Right cardiac atrium (tissue), 5 donors: ENCODE results near the gene FSTL4. TPM values are rescaled to one million over a fixed set of nuclear protein-coding genes. Genes with fewer than 3 reads are reported as not detected.

Experiments
- ATAC-seq, 2 donors: fragments of 200-7000 bp; cut with Tn5 transposase; one replicate each; pipeline versions ENCODE4 v1.8.0 to v1.9.1; 2020; ENCODE audit warnings: moderate library complexity in 2 of 2, mild to moderate bottlenecking in 1 of 2
- DNase-seq, 3 donors: peaks; one replicate each; pipeline ENCODE4 v3.0.0-alpha.2; 2020
- H3K27ac ChIP-seq: one replicate; pipeline ENCODE4 v1.5.1; 2013; ENCODE audit warnings: mild to moderate bottlenecking, low read length, control low read depth, moderate library complexity
- H3K27me3 ChIP-seq: one replicate; pipeline ENCODE4 v1.6.1; 2013; ENCODE audit not compliant: control insufficient read depth, insufficient read depth
- H3K4me1 ChIP-seq: one replicate; pipeline ENCODE4 v1.6.1; 2013; ENCODE audit warnings: low read length; ENCODE audit not compliant: control insufficient read depth, insufficient read depth
- H3K4me3 ChIP-seq: one replicate; pipeline ENCODE4 v1.5.1; 2013; ENCODE audit warnings: low read length, control low read depth
- H3K9me3 ChIP-seq: one replicate; pipeline ENCODE4 v1.6.1; 2013; ENCODE audit warnings: low read length; ENCODE audit not compliant: control insufficient read depth
- WGBS: extraction: QIAGEN DNeasy Blood & Tissue Kit; methylation state at CpG from one replicate; pipeline ENCODE4 v1.1.7; 2013; 5-methylcytosine and 5-hydroxymethylcytosine counted together
- intact Hi-C, 4 donors: fragments of 100-400 bp; cut with DNase I; formaldehyde crosslinking; loops; one replicate each; pipeline versions ENCODE4 v1.11.0 to v1.14.0; 2022 to 2023
- polyA plus RNA-seq: library from polyadenylated mRNA; stranded (reverse); fragments of 200-250 nt; gene quantifications from one replicate; pipeline ENCODE4 v1.2.3, GENCODE V29; 2013
- total RNA-seq, 4 donors: library from RNA; stranded (reverse); fragmentation: NEBNext Ultra II Directional; extraction: Animal tissue kit (Norgen Biotek cat#: 25700); gene quantifications; one replicate each; pipeline ENCODE4 v1.2.1, GENCODE V29; 2021
- donor health status: healthy with polysubstance abuse.
- donor health status: DM: no; HTN: yes; CAD: no.
- donor health status: DM: no; HTN: no; CAD: no.
- donor health status: DM: no; HTN: yes; CAD: no; lungs with severe emphysema.
- donor health status: DM: yes; HTN: yes; CAD: no.

Gene FSTL4
- total and polyA plus RNA-seq, 5 donors = not detected

DNA sequence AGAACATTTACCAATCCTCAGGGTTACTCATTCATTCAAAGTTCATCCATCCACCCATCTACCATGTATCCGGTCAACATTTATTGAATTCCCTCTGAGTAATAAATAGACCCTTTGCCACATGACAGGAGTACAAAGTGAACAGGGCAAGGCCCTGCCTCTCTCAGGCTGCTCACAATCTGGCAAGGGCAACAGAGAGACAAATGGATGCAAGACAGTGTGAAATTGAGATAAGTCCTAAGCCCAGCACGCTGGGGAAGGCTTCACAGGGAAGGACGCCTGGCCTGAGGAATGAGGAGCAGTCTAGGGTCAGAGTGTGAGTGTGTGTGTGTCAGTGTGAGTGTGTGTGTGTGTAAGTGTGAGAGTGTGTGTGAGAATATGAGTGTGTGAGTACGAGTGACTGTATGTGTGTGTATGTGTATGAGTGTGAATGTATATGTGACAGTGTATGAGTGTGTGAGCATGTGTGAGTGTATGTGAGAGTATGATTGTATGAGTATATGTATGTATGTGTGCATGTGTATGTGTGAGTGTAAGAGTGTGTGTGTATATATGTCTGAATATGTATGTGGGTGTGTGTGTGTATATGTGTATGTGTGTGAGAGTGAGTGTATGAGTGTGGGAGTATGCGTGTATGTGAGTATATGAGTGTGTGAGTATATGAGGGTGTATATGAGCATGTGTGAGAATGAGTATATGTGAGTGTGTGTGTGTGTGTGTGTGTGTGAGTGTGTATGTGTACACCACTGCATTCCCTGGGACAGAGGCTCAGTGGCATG is 145.6 kb downstream of the FSTL4 start:
- Histone ChIP-seq H3K4me3 (no peak overlapping the region), H3K27me3 (no peaks in the 10 kb centered on the region), H3K9me3 (no peaks in the 10 kb centered on the region), H3K27ac (no peak overlapping the region), H3K4me1 (no peaks in the 10 kb centered on the region)
- intact Hi-C loops = no loop called here
- WGBS = 72% methylated on average over 5 of the region's 5 CpGs
- DNase-seq (no peak), ATAC-seq (peak; percentile 43 to 63)

DNA sequence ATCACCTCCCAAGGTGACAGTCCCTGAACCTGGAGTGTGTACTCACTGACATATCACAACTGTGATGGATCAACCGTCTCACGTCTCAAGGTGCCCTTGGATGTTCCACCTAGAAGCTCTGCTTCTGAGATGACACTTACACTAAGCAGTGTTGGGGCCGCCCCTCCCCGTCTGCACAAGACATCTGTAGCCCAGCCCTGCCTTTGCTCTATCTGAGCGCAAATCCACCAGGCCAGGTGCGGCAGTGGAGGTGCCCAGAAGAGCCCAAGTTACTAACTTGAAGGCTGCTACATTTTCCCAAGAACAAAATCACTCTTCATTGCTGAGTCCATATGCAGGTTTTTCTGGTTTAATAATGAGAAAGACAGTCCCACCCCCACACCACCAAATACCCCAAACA is 148.3 kb downstream of the FSTL4 start:
- WGBS = 88% methylated on average over 6 of the region's 6 CpGs
- H3K9me3 ChIP-seq = no peaks in the 10 kb centered on the region
- H3K27ac ChIP-seq = no peak overlapping the region
- no peak overlapping the region for H3K4me3 ChIP-seq
- ATAC-seq (no peak), DNase-seq (no peak)
- no peaks in the 10 kb centered on the region for H3K27me3 ChIP-seq
- intact Hi-C loops = no loop called here
- no peaks in the 10 kb centered on the region for H3K4me1 ChIP-seq

DNA sequence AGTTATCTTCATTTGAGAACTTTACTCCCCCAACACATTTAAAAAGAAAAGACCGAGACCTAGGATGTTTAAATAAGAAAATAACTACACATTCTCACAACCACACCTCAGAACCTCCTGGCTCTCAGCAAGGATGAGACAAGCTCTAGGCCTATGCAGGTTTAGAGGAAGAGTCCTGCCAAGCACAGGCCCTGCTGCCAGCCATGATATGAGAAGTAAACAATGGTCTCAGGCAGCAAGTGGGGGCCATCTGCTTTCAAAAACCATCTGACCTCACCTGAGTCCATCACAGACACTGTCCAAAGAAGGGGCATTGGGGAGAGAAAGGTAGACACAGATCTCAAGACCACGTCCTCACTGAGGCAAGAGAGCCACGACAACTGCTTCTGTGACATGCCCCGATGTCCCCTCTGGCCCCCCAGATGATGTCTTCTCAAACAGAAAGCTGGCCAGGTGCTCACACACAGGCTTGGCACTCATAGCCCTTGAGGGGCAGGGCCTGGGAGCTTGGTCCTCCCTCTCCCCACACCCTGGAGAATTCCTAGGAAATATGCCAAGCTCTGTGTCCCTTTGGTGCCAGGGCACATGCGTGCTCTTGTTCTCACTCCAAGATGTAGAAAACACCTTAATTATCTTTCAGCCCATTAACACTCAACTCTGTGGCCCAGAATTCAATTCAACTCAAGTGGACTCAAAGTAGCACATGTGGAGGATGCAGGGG is 150.4 kb downstream of the FSTL4 start:
- ATAC-seq (peak in 1 of 2 donors; percentile 64), DNase-seq (no peak)
- intact Hi-C loops = no loop called here
- Histone ChIP-seq H3K27me3 (no peaks in the 10 kb centered on the region), H3K9me3 (no peaks in the 10 kb centered on the region), H3K4me3 (no peak overlapping the region), H3K4me1 (no peaks in the 10 kb centered on the region), H3K27ac (no peak overlapping the region)
- WGBS = 87% methylated on average over 5 of the region's 5 CpGs

DNA sequence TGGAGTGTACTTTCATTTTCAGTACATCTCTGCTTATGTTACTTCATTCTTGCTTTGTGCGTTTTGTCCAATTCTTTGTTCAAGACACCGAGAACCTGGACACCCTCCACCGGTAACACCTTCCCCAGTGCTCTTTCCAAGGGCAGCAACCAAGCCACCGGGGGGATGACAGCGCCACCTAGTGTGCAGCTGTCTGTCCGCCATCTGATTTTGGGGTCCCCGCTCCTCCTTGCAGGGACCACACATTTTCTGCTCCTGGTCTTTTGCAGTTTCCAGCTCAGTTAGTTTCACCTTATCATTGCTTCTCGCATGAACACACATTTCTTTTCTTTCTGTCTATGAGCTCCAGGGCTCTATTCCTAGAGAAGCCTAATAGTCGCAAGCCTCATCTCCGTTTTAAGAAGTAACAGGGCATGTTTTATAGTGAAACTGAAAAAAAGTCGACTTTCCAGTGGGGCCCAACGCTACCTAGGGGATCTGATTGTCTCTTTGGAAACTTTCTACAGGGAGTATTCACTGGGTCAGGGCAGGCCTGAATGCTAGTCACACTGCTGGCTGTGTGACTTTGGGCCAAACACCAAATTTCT is 152.1 kb downstream of the FSTL4 start:
- H3K4me1 ChIP-seq = no peaks in the 10 kb centered on the region
- no peak overlapping the region for H3K27ac ChIP-seq
- H3K9me3 ChIP-seq = no peaks in the 10 kb centered on the region
- intact Hi-C loops = no loop called here
- no peaks in the 10 kb centered on the region for H3K27me3 ChIP-seq
- 69% methylated on average over 12 of the region's 12 CpGs for WGBS
- no peak overlapping the region for H3K4me3 ChIP-seq
- DNase-seq = peak in 2 of 3 donors; percentile 56 to 64
- ATAC-seq = no peak

DNA sequence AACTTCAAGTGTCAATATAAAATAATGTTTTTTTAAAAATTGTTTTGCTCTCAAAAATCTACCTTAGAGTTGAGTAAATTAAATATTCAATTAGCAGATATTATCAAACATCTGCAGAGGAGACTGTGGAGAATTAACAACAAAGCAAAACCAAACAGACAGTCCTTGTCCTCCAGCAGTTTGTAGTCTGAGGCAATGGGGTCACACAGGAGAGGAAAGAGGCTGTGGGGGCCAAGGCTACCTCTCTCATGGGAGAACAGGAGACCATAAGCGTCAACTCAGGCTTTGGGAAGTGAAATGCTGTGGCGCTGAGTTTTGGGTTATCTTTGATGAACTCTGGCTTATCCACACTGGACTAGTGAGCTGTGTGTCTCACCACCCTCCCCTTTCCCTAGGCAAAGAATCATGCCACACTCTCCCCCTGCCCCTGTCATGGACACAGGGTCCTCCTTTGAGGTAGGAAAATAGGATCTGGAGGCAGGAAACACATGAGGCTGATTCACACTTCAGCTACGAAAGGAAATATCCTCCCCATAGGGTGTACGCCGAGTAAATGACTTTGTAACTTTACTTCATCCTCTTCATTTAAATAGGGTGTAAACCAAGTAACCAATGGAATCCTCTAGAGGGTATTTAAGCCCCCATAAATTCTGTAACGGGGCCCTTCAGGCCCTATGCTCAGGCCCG is 152.7 kb downstream of the FSTL4 start:
- H3K4me1 ChIP-seq = no peaks in the 10 kb centered on the region
- no peaks in the 10 kb centered on the region for H3K9me3 ChIP-seq
- ATAC-seq = no peak
- 75% methylated on average over 7 of the region's 7 CpGs for WGBS
- H3K27ac ChIP-seq = no peak overlapping the region
- no peak overlapping the region for H3K4me3 ChIP-seq
- intact Hi-C loops = no loop called here
- no peaks in the 10 kb centered on the region for H3K27me3 ChIP-seq
- DNase-seq = no peak

DNA sequence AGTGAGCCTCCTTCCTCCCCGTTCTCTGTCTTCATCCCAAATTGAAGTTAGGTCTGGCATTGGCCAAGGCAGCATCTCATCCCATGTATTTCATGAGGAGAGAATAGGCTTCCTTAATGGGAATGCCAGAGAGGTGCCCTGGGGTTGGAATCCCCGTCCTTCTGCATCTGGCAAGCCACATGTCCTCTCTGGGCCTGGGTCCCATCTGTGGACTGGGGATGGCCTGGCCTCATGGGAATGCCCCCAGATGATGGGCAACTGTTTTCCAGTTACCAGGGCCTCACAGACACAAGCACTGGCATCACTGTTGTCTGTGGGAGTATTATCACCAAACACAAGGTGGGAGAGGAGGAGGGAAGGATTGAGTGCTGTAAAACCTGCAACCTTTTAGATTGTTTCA is 153.9 kb downstream of the FSTL4 start:
- Histone ChIP-seq H3K4me3 (no peak overlapping the region), H3K27me3 (no peaks in the 10 kb centered on the region), H3K27ac (no peak overlapping the region), H3K4me1 (no peaks in the 10 kb centered on the region), H3K9me3 (no peaks in the 10 kb centered on the region)
- ATAC-seq (no peak), DNase-seq (no peak)
- 89% methylated on average over 2 of the region's 2 CpGs for WGBS
- intact Hi-C loops = no loop called here

DNA sequence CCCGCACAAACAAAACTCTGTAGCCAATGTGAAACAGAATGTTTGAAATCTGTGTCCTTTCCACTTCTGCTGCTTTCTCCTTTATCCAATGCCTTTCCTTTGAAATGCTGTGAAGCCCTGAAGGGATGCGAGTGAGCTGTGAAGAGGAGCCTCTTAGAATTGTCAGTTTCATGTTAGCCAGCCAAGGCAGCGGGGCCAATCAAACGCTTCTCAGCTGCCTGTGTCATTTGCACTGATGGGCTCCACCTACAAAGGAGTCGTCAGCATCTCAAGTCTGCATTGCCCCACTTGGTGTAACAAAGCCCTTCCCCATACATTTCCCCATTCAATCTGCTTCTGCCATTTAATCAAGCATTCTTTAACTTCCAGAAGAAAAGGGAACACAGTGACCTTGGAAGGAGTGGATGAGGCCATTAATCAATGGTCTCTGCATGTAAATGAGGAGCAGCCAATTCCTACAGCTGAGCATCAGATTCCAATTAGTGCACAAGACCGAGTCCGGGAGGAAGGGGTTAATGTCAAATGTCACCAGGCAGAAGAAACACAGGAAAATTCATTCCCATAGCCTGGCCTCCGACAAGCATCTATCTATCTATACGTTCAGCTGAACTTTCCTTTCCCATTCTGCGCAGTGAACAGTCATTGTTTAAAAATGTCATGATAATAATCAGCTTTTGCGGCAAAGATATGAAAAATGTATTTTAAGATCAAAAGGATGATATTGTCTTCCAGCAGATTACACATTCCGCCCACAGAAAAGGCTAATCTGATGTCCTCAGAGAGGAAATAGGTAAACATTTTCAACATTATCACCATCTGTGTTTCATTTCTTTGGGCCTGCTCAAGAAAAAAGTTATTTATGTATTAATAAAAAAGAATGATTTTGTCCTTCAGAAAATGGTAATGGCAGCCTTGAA is 154.6 kb downstream of the FSTL4 start:
- no peak for DNase-seq
- H3K27ac ChIP-seq = no peak overlapping the region
- ATAC-seq = no peak
- H3K9me3 ChIP-seq = no peaks in the 10 kb centered on the region
- 67% methylated on average over 12 of the region's 12 CpGs for WGBS
- intact Hi-C loops = no loop called here
- no peaks in the 10 kb centered on the region for H3K4me1 ChIP-seq
- H3K27me3 ChIP-seq = no peaks in the 10 kb centered on the region
- H3K4me3 ChIP-seq = no peak overlapping the region

DNA sequence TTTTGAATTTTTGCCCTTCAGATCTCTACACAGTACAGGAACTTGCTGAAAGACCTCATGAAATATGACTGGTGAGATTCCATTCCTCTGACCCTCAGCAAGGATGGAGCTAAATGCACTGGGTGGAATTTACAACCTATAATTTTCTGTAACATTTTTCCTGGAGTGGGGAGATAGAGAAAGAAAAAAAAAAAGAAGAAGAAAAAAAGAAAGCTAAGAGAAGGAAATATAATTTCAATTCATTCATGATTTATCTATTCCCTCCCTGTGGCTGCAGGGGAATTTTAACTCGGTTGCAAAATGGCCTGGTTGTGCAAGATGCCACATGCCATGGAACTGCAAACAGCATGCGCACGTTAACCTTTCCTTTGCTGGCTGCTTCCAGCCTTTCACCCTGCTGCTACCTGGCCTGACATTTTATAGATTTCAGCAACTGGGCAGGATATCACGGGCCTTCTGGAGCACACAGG is 155.4 kb downstream of the FSTL4 start:
- no peaks in the 10 kb centered on the region for H3K27me3 ChIP-seq
- H3K27ac ChIP-seq = no peak overlapping the region
- H3K9me3 ChIP-seq = no peaks in the 10 kb centered on the region
- ATAC-seq = no peak
- H3K4me1 ChIP-seq = no peaks in the 10 kb centered on the region
- 77% methylated on average over 4 of the region's 4 CpGs for WGBS
- H3K4me3 ChIP-seq = no peak overlapping the region
- intact Hi-C loops = no loop called here
- no peak for DNase-seq

DNA sequence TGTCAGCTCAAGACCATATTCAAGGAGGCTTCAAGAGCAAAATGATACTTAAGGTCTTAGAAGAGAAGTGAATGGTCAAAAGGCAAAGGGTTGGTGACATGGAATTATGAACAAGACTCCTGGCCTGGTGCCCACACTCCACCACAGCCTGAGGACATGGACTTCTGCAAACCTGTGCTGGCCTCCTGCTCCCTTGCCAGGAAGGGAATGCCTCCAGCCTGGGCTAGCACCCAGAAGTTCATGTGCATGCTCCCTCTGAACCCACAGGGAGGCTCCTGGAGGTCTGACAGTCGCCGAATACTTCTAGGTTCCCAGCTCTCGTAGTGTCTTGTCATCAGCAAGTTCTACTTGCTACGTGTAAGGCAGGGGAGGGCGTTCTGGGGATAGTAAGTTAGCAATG is 156.7 kb downstream of the FSTL4 start:
- H3K9me3 ChIP-seq = no peaks in the 10 kb centered on the region
- intact Hi-C loops = no loop called here
- 77% methylated on average over 5 of the region's 5 CpGs for WGBS
- H3K27me3 ChIP-seq = no peaks in the 10 kb centered on the region
- ATAC-seq = peak in 1 of 2 donors; percentile 41
- no peak overlapping the region for H3K27ac ChIP-seq
- DNase-seq = no peak
- no peak overlapping the region for H3K4me3 ChIP-seq
- H3K4me1 ChIP-seq = no peaks in the 10 kb centered on the region

DNA sequence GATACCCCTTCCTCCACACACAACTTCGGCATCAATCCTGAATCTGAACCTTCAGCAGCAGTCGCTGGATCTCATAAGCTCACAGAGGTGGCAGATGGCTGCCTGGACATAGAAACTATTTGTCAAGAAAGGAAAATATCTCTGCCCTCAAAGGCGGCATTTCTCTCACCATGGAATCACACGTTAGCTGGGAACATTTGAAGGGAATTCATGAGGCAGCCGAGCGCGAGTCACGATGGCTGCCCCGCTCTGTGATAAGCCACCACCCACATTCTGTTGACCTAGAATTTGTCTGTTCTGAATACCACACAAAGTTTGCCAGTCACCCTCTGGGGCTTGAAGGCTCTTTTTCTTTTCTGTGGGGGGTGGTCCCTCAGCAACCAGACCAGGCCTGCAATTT is 157.9 kb downstream of the FSTL4 start:
- DNase-seq (no peak), ATAC-seq (no peak)
- Histone ChIP-seq H3K4me3 (no peak overlapping the region), H3K27ac (no peak overlapping the region), H3K4me1 (no peaks in the 10 kb centered on the region), H3K9me3 (no peaks in the 10 kb centered on the region), H3K27me3 (no peaks in the 10 kb centered on the region)
- 79% methylated on average over 9 of the region's 9 CpGs for WGBS
- intact Hi-C loops = no loop called here
